Cardiac fibroblast (primary cell): ENCODE measurements around the gene EYS.

Experiments
- DNase-seq, 2 donors: peaks; one replicate each; pipeline versions ENCODE4 v3.0.0 to v3.0.0-alpha.2; 2010; ENCODE audit warnings: low read depth in 2 of 2
- H3K4me3 ChIP-seq, 2 donors: replicated peaks in 1 of 2; 1 replicate in 1 of 2; 2 replicates in 1 of 2; pipeline ENCODE4 v1.5.1; 2011; ENCODE audit warnings: low read depth in 2 of 2, low read length in 2 of 2, mild to moderate bottlenecking in 2 of 2, moderate library complexity in 1 of 2
- TF ChIP-seq, protein P1 (sequence below): IDR thresholded peaks from one replicate; pipeline ENCODE4 v1.5.1; 2011; ENCODE audit warnings: low read depth, mild to moderate bottlenecking, low read length, inconsistent platforms

The EYS gene

DNA sequence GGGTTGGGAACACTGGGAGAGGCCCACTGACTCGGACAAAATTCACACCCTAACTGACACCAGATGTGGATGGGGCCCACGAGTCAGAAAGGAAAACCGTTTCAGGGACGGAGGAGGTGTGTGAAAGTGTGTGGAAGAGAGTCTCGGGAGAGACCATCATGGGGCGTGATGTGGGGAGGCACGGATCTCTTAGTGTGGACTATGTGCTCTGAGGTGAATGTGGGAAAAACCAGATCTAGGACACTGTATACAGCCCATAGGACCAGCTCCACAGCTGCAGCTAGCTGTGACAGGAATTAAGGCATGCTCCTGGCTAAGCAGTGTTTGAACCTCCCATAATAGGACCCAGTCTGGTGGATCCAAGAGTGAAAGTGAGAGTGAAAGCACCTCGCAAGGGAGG lies 1380.1 kb downstream of the EYS start:
- TF ChIP-seq, protein P1, sequence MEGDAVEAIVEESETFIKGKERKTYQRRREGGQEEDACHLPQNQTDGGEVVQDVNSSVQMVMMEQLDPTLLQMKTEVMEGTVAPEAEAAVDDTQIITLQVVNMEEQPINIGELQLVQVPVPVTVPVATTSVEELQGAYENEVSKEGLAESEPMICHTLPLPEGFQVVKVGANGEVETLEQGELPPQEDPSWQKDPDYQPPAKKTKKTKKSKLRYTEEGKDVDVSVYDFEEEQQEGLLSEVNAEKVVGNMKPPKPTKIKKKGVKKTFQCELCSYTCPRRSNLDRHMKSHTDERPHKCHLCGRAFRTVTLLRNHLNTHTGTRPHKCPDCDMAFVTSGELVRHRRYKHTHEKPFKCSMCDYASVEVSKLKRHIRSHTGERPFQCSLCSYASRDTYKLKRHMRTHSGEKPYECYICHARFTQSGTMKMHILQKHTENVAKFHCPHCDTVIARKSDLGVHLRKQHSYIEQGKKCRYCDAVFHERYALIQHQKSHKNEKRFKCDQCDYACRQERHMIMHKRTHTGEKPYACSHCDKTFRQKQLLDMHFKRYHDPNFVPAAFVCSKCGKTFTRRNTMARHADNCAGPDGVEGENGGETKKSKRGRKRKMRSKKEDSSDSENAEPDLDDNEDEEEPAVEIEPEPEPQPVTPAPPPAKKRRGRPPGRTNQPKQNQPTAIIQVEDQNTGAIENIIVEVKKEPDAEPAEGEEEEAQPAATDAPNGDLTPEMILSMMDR: no peak
- DNase-seq: no peak
- H3K4me3 ChIP-seq: no peak overlapping the region

DNA sequence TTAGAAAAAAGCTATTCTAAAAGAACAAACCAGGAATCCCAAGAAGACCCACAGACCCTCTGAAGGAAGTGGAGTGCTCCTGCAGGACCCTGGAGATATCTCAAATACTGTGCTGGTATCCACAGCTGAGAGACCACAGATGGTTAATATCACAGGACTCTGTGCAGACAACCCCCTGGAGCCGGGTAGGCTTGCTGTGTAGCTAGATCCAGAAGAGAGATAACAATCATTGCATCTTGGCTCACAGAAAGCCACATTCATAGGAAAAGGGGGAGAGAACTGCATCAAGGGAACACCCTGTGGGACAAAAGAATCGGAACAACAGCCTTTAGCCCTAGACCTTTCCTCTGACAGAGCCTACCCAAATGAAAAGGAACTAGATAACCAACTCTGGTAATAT lies 1381.9 kb downstream of the EYS start:
- no peak overlapping the region for H3K4me3 ChIP-seq
- TF ChIP-seq, protein P1: no peak
- DNase-seq: no peak

DNA sequence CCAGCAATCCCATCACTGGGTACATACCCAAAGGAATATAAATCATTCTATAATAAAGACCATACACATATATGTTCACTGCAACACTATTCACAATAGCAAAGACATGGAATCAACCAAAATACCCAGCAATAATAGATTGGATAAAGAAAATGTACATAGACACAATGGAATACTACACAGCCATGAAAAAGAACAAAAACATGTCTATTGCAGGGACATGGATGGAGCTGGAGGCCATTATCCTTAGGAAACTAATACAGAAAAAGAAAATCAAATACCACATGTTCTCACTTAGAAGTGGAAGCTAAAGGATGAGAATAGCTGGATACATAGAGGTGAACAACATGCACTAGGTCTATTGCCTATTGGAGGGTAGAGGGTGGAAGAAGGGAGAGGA lies 1396.8 kb downstream of the EYS start:
- H3K4me3 ChIP-seq: no peak overlapping the region
- TF ChIP-seq, protein P1: no peak
- DNase-seq: no peak

DNA sequence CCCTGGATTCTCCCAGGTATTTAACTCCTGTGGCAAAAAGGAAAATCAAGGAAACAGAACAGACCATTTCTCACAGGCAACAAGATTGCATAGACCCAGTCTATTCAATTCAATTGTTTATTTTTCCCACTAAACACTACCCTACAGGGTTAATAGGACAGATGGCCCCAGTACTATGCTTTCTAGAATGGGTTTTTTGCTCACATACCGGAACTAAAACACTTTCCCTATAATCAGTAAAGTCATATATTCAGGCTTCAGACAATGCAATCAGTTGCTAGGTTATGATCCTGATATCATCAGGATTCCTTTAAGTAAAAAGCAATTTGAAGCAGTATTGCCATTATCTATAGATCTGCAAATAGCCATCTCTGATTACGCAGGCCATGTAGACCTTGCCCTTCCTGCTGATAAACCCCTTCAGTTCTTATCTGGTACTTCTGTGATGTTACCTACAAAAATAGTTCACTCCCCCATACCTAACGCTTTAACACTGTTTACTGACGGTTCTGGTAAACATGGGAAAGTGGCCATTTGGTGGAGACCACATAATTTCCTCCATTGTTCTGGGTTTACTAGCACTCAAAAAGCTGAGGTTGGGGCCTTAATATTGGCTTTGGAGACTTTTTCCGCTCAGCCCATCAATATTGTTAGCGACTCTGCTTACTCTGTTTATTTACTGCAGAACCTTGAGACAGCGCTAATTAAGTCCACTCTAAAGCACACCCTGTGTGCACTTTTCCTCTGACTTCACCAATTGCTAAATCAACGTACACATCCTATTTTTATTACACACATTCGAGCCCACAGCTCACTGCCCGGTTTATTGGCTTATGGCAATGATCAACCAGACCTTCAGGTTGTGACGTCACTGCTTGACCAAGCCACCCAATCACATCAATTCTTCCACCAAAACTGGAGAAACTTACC lies 1405.5 kb downstream of the EYS start:
- no peak overlapping the region for H3K4me3 ChIP-seq
- no peak for DNase-seq
- TF ChIP-seq, protein P1: no peak

DNA sequence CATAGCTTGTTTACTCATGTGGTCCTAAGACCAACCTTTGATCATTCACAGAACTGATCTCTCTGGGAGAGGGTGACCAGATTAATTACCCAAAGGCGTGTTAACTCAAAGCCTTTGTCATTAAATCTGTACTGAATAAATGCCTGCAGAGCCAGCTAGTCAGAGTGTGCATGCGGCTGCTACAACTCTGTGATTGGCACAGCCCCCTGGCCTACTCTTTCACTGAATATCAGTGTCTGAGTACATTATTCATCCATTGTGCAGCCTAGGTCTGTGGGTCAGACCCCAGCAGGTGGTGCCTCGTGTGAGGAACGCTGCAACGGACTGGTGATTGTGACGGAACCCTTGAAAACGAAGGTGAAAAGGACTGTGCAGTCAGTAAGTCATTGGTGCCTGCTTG lies 1407.8 kb downstream of the EYS start:
- no peak overlapping the region for H3K4me3 ChIP-seq
- TF ChIP-seq, protein P1: no peak
- DNase-seq: no peak

DNA sequence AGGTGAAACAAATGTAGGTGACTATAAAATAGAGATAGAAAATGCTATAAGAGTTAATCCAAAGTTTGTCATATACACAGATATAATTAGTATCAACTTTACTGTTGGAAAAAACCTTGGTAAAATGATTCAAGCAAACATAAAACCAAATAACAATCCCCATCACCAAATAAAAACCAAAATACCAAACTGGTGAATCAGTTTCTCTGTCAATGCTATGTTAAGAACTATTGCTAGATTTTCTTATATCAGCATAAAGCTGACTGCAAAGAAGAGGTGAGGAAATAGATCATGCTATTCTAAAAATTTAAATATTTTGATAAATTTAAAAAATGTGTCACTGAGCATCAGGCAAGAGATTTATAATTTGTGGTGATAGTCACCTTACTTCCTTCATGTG lies 1413.0 kb downstream of the EYS start:
- H3K4me3 ChIP-seq: no peak overlapping the region
- peak in 1 of 2 donors; percentile 2 for DNase-seq
- TF ChIP-seq, protein P1: no peak
